D341Med (cell line): Measurements from ENCODE around the gene KLC4.

Source experiments
- DNase-seq: peaks from one replicate; pipeline ENCODE4 v3.0.0; 2012; ENCODE audit warnings: low spot score

KLC4 gene

GRCh38 chr6:43059168-43060033, at the start of gene KLC4, which contains the start of gene MRPL2:
Gene KLC4 (plus strand): TSS chr6:43059631. CDS start chr6:43061336, 1,705 bp downstream.
Gene MRPL2 (minus strand): TSS chr6:43059434. CDS start chr6:43059381, 53 bp downstream.
- DNase-seq: peak; percentile 97

- DNase-seq: no peak
These were observed 48.2 kb upstream of the KLC4 start for GRCh38 chr6:43011207-43011606.

- DNase-seq: no peak
These were observed 47.1 kb upstream of the KLC4 start for GRCh38 chr6:43012364-43012763.

- no peak for DNase-seq
These were observed 46.2 kb upstream of the KLC4 start for GRCh38 chr6:43013097-43013842.

- peak; percentile 97 for DNase-seq
These were observed 45.5 kb upstream of the KLC4 start, which contains the start of the genes KLHDC3 and MEA1 for GRCh38 chr6:43013843-43014433. Gene KLHDC3 (plus strand): TSS chr6:43014249. CDS start chr6:43017193, 2,944 bp downstream. Gene MEA1 (minus strand): TSS chr6:43013946. CDS start chr6:43013813, 133 bp downstream.

GRCh38 chr6:43014434-43014909, 45.0 kb upstream of the KLC4 start:
- no peak for DNase-seq

- no peak for DNase-seq
These were observed 43.1 kb upstream of the KLC4 start for GRCh38 chr6:43016176-43016942.

- DNase-seq: no peak
These were observed 42.5 kb upstream of the KLC4 start for GRCh38 chr6:43016943-43017334.

GRCh38 chr6:43019152-43019551, 40.3 kb upstream of the KLC4 start:
- no peak for DNase-seq

- no peak for DNase-seq
These were observed 39.3 kb upstream of the KLC4 start for GRCh38 chr6:43020052-43020705.

- DNase-seq: no peak
These were observed 38.6 kb upstream of the KLC4 start for GRCh38 chr6:43020847-43021246.

- peak; percentile 91 for DNase-seq
These were observed 38.0 kb upstream of the KLC4 start, which contains the start of gene RRP36 for GRCh38 chr6:43021270-43022047. Gene RRP36 (plus strand): TSS chr6:43021623. CDS start chr6:43021655, 32 bp downstream.

GRCh38 chr6:43024436-43024835, 35.0 kb upstream of the KLC4 start:
- no peak for DNase-seq

- DNase-seq: no peak
These were observed 33.1 kb upstream of the KLC4 start for GRCh38 chr6:43026365-43026764.

GRCh38 chr6:43029120-43029519, 30.3 kb upstream of the KLC4 start:
- no peak for DNase-seq

GRCh38 chr6:43032326-43032725, 27.1 kb upstream of the KLC4 start:
- no peak for DNase-seq

GRCh38 chr6:43033496-43034189, 25.8 kb upstream of the KLC4 start:
- no peak for DNase-seq

- no peak for DNase-seq
These were observed 25.3 kb upstream of the KLC4 start for GRCh38 chr6:43034190-43034525.

GRCh38 chr6:43035495-43036194, 23.8 kb upstream of the KLC4 start:
- no peak for DNase-seq
